HCT116 (cell line): ENCODE results near the gene THSD7A. TPM values are rescaled to one million over a fixed set of nuclear protein-coding genes. Genes with fewer than 3 reads are reported as not detected.

Experiments used
- ATAC-seq: fragments of 200-7000 bp; cut with Tn5 transposase; 2 replicates; pipeline ENCODE4 v1.9.1; 2020; ENCODE audit warnings: mild to moderate bottlenecking, moderate library complexity
- BruUV-seq: library from RNA; stranded (reverse); fragments of 400-500 nt; replicated peaks from 2 replicates; lab custom pipeline; 2021; lab: Mats Ljungman, UMichigan
- CTCF ChIA-PET: fragments of 300-600 bp; sonication (Branson Sonifier 250); formaldehyde crosslinking; loops from one replicate; lab custom pipeline; 2021; ENCODE audit warnings: antibody characterized with exemption; lab: Charles Lee
- POLR2A ChIA-PET: fragments of 300-600, 350-600 bp; sonication (Branson Sonifier 250); formaldehyde crosslinking; loops from one replicate; lab custom pipeline; 2021; ENCODE audit warnings: antibody characterized with exemption; lab: Charles Lee
- RAD21 ChIA-PET, 2 experiments: fragments of 300-600 bp; sonication (Branson Sonifier 250); formaldehyde crosslinking; loops; one replicate each; lab custom pipeline; 2023; ENCODE audit warnings: low total read pairs in 2 of 2; ENCODE audit not compliant: uncharacterized antibody in 2 of 2, unreplicated experiment in 2 of 2, low non-redundant PET in 1 of 2; lab: Charles Lee
- DNase-seq: peaks from one replicate; pipeline ENCODE4 v3.0.0-alpha.2; 2010; ENCODE audit warnings: low read depth, low spot score
- H2AFZ ChIP-seq: fragments of 200-600 bp; shearing (Covaris generic), sonication (generic); 2 replicates; pipeline ENCODE4 v1.6.1; 2017; ENCODE audit warnings: low read depth, mixed run types, mixed read lengths, antibody characterized with exemption, low read length; ENCODE audit not compliant: poor library complexity, severe bottlenecking
- H3K27ac ChIP-seq: 2 replicates; pipeline ENCODE4 v1.5.1; 2012; ENCODE audit warnings: low read depth, low read length
- H3K27me3 ChIP-seq: fragments of 200-600 bp; sonication (generic); 2 replicates; pipeline ENCODE4 v1.6.1; 2016; ENCODE audit warnings: mixed run types, low read length, mixed read lengths; ENCODE audit not compliant: insufficient read depth
- H3K36me3 ChIP-seq, 2 experiments: fragments of 200-500 bp in 1 of 2; fragments of 200-600 bp in 1 of 2; sonication (Bioruptor generic) in 1 of 2; sonication (generic) in 1 of 2; 2 replicates each; pipeline versions ENCODE4 v1.5.1 to v1.6.1; 2014 to 2016; ENCODE audit warnings: low read length in 2 of 2, inconsistent platforms in 1 of 2, mixed read lengths in 1 of 2, mixed run types in 1 of 2; ENCODE audit not compliant: insufficient read depth in 2 of 2, control insufficient read depth in 1 of 2
- H3K4me1 ChIP-seq, 2 experiments: fragments of 200-600 bp in 1 of 2; sonication (generic) in 1 of 2; 2 replicates each; pipeline versions ENCODE4 v1.5.1 to v1.6.1; 2012 to 2017; ENCODE audit warnings: low read length in 2 of 2, inconsistent platforms in 1 of 2, mild to moderate bottlenecking in 1 of 2, mixed read lengths in 1 of 2, mixed run types in 1 of 2, moderate library complexity in 1 of 2; ENCODE audit not compliant: insufficient read depth in 2 of 2, control insufficient read depth in 1 of 2
- H3K4me2 ChIP-seq: fragments of 200-600 bp; sonication (generic); 2 replicates; pipeline ENCODE4 v1.6.1; 2017; ENCODE audit warnings: mixed run types, low read length, mixed read lengths
- H3K4me3 ChIP-seq, 2 experiments: fragments of 200-600 bp in 1 of 2; sonication (generic) in 1 of 2; replicated peaks in 1 of 2; 2 replicates each; pipeline ENCODE4 v1.5.1; 2011 to 2016; ENCODE audit warnings: low read length in 2 of 2, control low read depth in 1 of 2, low read depth in 1 of 2, mild to moderate bottlenecking in 1 of 2, mixed read lengths in 1 of 2, mixed run types in 1 of 2
- H3K79me2 ChIP-seq: fragments of 200-600 bp; sonication (generic); 2 replicates; pipeline ENCODE4 v1.6.1; 2017; ENCODE audit warnings: mild to moderate bottlenecking, mixed run types, low read length, moderate library complexity, mixed read lengths; ENCODE audit not compliant: insufficient read depth
- H3K9ac ChIP-seq: fragments of 200-600 bp; sonication (generic); 2 replicates; pipeline ENCODE4 v1.6.1; 2016; ENCODE audit warnings: low read length, mixed read lengths
- H3K9me2 ChIP-seq: fragments of 200-600 bp; sonication (generic), shearing (Covaris generic); 2 replicates; pipeline ENCODE4 v1.6.1; 2017; ENCODE audit warnings: mixed run types, mild to moderate bottlenecking, moderate library complexity; ENCODE audit not compliant: insufficient read depth
- H3K9me3 ChIP-seq, 2 experiments: fragments of 200-500 bp in 1 of 2; fragments of 200-600 bp in 1 of 2; sonication (Bioruptor generic) in 1 of 2; sonication (generic) in 1 of 2; 2 replicates each; pipeline ENCODE4 v1.6.1; 2014 to 2017; ENCODE audit warnings: low read length in 2 of 2, mixed read lengths in 2 of 2, inconsistent platforms in 1 of 2, low read depth in 1 of 2, mild to moderate bottlenecking in 1 of 2, mixed run types in 1 of 2, moderate library complexity in 1 of 2; ENCODE audit not compliant: control insufficient read depth in 1 of 2, insufficient read depth in 1 of 2
- H4K20me1 ChIP-seq: fragments of 200-600 bp; sonication (generic), shearing (Covaris generic); 2 replicates; pipeline ENCODE4 v1.6.1; 2017; ENCODE audit warnings: mixed run types, mild to moderate bottlenecking, moderate library complexity; ENCODE audit not compliant: insufficient read depth
- CBX3 ChIP-seq: IDR thresholded peaks from 2 replicates; pipeline ENCODE4 v1.6.1; 2012; ENCODE audit warnings: low read depth
- CEBPB ChIP-seq: IDR thresholded peaks from 2 replicates; pipeline ENCODE4 v1.6.1; 2012; ENCODE audit warnings: low read depth
- EGR1 ChIP-seq: IDR thresholded peaks from 2 replicates; pipeline ENCODE4 v1.6.1; 2012; ENCODE audit warnings: low read depth
- ELF1 ChIP-seq: IDR thresholded peaks from 2 replicates; pipeline ENCODE4 v1.6.1; 2012; ENCODE audit warnings: low read depth, borderline replicate concordance
- EZH2 ChIP-seq: fragments of 200-600 bp; sonication (generic); IDR thresholded peaks from 2 replicates; pipeline ENCODE4 v1.6.1; 2017; ENCODE audit warnings: antibody characterized with exemption, mixed run types
- POLR2A ChIP-seq: IDR thresholded peaks from 2 replicates; pipeline ENCODE4 v1.7.0; 2011; ENCODE audit warnings: borderline replicate concordance; ENCODE audit not compliant: insufficient read depth, insufficient read length; ENCODE audit errors: extremely low read depth
- POLR2AphosphoS5 ChIP-seq: IDR thresholded peaks from 2 replicates; pipeline ENCODE4 v1.6.1; 2011; ENCODE audit warnings: mild to moderate bottlenecking, low read depth, low read length, moderate library complexity
- SIN3A ChIP-seq: IDR thresholded peaks from 2 replicates; pipeline ENCODE4 v1.6.1; 2012; ENCODE audit warnings: low read depth
- SP1 ChIP-seq: IDR thresholded peaks from 2 replicates; pipeline ENCODE4 v1.6.1; 2012; ENCODE audit warnings: low read depth
- YY1 ChIP-seq: IDR thresholded peaks from 2 replicates; pipeline ENCODE4 v1.6.1; 2011; ENCODE audit warnings: low read length, low read depth, moderate library complexity, mild to moderate bottlenecking; ENCODE audit not compliant: insufficient replicate concordance; ENCODE audit errors: extremely low read depth
- ZNF274 ChIP-seq: fragments of 200-500 bp; sonication (Bioruptor generic); IDR thresholded peaks from 2 replicates; pipeline ENCODE4 v1.6.1; 2014; ENCODE audit warnings: mild to moderate bottlenecking, low read depth, low read length, inconsistent platforms
- intact Hi-C: fragments of 100-400 bp; cut with micrococcal nuclease; formaldehyde crosslinking; loops from 2 replicates; pipeline ENCODE4 v1.10.0; 2022
- total RNA-seq: library from RNA; stranded (reverse); gene quantifications from one replicate; pipeline ENCODE4 v1.2.1, GENCODE V29; 2021; ENCODE audit not compliant: unreplicated experiment
- TF ChIP-seq, protein P1 (sequence below): IDR thresholded peaks from 2 replicates; pipeline ENCODE4 v1.6.1; 2012; ENCODE audit warnings: low read depth
- TF ChIP-seq, protein P2 (sequence below), 3 experiments: fragments of 200-600 bp in 1 of 3; sonication (generic) in 1 of 3; IDR thresholded peaks in 2 of 3; conservative IDR thresholded peaks in 1 of 3; 2 replicates each; pipeline ENCODE4 v1.5.1; 2012 to 2017; ENCODE audit warnings: low read depth in 2 of 3, low read length in 2 of 3, antibody characterized with exemption in 1 of 3, borderline replicate concordance in 1 of 3, control low read depth in 1 of 3, mild to moderate bottlenecking in 1 of 3, mixed read lengths in 1 of 3, mixed run types in 1 of 3, moderate library complexity in 1 of 3; ENCODE audit not compliant: insufficient read depth in 1 of 3
- TF ChIP-seq, protein P3 (sequence below): IDR thresholded peaks from 2 replicates; pipeline ENCODE4 v1.6.1; 2012

Gene THSD7A
- total RNA-seq, 1 experiment from 2014 or later: 0.05 TPM

DNA sequence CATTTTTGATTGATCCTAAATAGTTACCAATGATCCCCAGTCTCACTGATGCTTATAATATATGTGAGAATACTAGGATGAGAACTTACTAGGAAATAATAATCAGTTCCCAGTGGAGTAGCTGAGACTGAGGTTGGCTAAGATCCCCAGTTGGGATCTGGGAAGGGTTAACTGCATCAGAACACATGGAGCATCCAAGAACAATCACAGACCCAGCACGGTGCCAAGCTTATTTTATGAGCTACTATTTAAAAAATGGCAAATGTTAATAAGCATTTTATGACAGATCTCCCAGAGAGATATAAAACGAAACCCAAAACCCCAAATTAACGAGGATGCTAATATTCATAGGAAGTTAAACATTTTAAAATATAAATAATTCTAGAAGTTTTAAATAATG lies 379.5 kb downstream of the THSD7A start:
- POLR2A ChIA-PET: no interaction called here

More for the DNA sequence above, 379.5 kb downstream of the THSD7A start:
- DNase-seq (no peak), ATAC-seq (no peak)
- CTCF ChIA-PET: no interaction called here
- BruUV-seq: no TSS peak
- Histone ChIP-seq H3K27me3 (no peaks in the 10 kb centered on the region), H2AFZ (no peak overlapping the region), H3K9me2 (no peaks in the 10 kb centered on the region), H3K9me3 (no peaks in the 10 kb centered on the region), H3K9ac (no peak overlapping the region), H4K20me1 (no peaks in the 10 kb centered on the region), H3K27ac (no peak overlapping the region), H3K79me2 (no peaks in the 10 kb centered on the region), H3K4me3 (no peak overlapping the region), H3K36me3 (no peaks in the 10 kb centered on the region), H3K4me2 (no peak overlapping the region), H3K4me1 (no peaks in the 10 kb centered on the region)
- RAD21 ChIA-PET: no interaction called here
- intact Hi-C loops: no loop called here
- no peak for TF ChIP-seq POLR2AphosphoS5
- TF ChIP-seq SP1: no peak
- TF ChIP-seq CBX3: no peak
- TF ChIP-seq, protein P1, sequence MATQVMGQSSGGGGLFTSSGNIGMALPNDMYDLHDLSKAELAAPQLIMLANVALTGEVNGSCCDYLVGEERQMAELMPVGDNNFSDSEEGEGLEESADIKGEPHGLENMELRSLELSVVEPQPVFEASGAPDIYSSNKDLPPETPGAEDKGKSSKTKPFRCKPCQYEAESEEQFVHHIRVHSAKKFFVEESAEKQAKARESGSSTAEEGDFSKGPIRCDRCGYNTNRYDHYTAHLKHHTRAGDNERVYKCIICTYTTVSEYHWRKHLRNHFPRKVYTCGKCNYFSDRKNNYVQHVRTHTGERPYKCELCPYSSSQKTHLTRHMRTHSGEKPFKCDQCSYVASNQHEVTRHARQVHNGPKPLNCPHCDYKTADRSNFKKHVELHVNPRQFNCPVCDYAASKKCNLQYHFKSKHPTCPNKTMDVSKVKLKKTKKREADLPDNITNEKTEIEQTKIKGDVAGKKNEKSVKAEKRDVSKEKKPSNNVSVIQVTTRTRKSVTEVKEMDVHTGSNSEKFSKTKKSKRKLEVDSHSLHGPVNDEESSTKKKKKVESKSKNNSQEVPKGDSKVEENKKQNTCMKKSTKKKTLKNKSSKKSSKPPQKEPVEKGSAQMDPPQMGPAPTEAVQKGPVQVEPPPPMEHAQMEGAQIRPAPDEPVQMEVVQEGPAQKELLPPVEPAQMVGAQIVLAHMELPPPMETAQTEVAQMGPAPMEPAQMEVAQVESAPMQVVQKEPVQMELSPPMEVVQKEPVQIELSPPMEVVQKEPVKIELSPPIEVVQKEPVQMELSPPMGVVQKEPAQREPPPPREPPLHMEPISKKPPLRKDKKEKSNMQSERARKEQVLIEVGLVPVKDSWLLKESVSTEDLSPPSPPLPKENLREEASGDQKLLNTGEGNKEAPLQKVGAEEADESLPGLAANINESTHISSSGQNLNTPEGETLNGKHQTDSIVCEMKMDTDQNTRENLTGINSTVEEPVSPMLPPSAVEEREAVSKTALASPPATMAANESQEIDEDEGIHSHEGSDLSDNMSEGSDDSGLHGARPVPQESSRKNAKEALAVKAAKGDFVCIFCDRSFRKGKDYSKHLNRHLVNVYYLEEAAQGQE: no peak
- TF ChIP-seq ELF1: no peak
- TF ChIP-seq EZH2: no peak
- no peak for TF ChIP-seq EGR1
- TF ChIP-seq, protein P2, sequence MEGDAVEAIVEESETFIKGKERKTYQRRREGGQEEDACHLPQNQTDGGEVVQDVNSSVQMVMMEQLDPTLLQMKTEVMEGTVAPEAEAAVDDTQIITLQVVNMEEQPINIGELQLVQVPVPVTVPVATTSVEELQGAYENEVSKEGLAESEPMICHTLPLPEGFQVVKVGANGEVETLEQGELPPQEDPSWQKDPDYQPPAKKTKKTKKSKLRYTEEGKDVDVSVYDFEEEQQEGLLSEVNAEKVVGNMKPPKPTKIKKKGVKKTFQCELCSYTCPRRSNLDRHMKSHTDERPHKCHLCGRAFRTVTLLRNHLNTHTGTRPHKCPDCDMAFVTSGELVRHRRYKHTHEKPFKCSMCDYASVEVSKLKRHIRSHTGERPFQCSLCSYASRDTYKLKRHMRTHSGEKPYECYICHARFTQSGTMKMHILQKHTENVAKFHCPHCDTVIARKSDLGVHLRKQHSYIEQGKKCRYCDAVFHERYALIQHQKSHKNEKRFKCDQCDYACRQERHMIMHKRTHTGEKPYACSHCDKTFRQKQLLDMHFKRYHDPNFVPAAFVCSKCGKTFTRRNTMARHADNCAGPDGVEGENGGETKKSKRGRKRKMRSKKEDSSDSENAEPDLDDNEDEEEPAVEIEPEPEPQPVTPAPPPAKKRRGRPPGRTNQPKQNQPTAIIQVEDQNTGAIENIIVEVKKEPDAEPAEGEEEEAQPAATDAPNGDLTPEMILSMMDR (IDR thresholded peaks at IDR 0.05 in 2 of 3, conservative IDR thresholded peaks at IDR 0.05 in 1 of 3; ENCODE audit: borderline replicate concordance in 1 of 3, insufficient read depth in 1 of 3, low read depth in 2 of 3, low read length in 2 of 3): no peak
- TF ChIP-seq, protein P3, sequence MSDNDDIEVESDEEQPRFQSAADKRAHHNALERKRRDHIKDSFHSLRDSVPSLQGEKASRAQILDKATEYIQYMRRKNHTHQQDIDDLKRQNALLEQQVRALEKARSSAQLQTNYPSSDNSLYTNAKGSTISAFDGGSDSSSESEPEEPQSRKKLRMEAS: no peak
- TF ChIP-seq POLR2A: no peak
- no peak for TF ChIP-seq SIN3A
- TF ChIP-seq YY1: no peak
- no peak for TF ChIP-seq ZNF274
- TF ChIP-seq CEBPB: no peak
